Activated T-helper 1 cell treated with anti-CD3 and anti-CD28 coated beads, Interleukin-12 subunit alpha, Interleukin-12 subunit beta, Interleukin-2, Interleukin-4 antibody, amounts not matched to agents 30 ng/mL and 10 ng/mL and 1 ng/mL, durations not matched to agents 14 hours and 24 hours and 36 hours (primary cell): ENCODE data around the gene ACER1. TPM values are rescaled to one million over a fixed set of nuclear protein-coding genes. Genes with fewer than 3 reads are reported as not detected.

Experiments used
- DNase-seq: peaks from one replicate; pipeline ENCODE4 v3.0.0; 2021; ENCODE audit warnings: low spot score
- H3K27ac Mint-ChIP-seq: one replicate; pipeline ENCODE4 v1.8.0; 2021; ENCODE audit warnings: mild to moderate bottlenecking, mixed read lengths
- H3K27me3 Mint-ChIP-seq: one replicate; pipeline ENCODE4 v1.8.0; 2022; ENCODE audit warnings: mild to moderate bottlenecking, moderate library complexity, mixed read lengths; ENCODE audit not compliant: insufficient read depth
- H3K36me3 Mint-ChIP-seq: one replicate; pipeline ENCODE4 v1.8.0; 2021; ENCODE audit warnings: low read depth, mixed read lengths
- H3K4me1 Mint-ChIP-seq: one replicate; pipeline ENCODE4 v1.8.0; 2021; ENCODE audit warnings: low read depth, mixed read lengths
- H3K4me3 Mint-ChIP-seq: one replicate; pipeline ENCODE4 v1.8.0; 2021; ENCODE audit warnings: mild to moderate bottlenecking, moderate library complexity, mixed read lengths
- H3K9me3 Mint-ChIP-seq: one replicate; pipeline ENCODE4 v1.8.0; 2021; ENCODE audit warnings: mixed read lengths
- intact Hi-C: fragments of 100-400 bp; cut with micrococcal nuclease; formaldehyde crosslinking; loops from one replicate; pipeline ENCODE4 v1.15.1; 2024
- total RNA-seq: library from RNA; stranded (reverse); gene quantifications from 2 replicates; pipeline ENCODE4 v1.2.3, GENCODE V29; 2022

The ACER1 gene
- total RNA-seq, 1 donor from 2014 or later: not detected

DNA sequence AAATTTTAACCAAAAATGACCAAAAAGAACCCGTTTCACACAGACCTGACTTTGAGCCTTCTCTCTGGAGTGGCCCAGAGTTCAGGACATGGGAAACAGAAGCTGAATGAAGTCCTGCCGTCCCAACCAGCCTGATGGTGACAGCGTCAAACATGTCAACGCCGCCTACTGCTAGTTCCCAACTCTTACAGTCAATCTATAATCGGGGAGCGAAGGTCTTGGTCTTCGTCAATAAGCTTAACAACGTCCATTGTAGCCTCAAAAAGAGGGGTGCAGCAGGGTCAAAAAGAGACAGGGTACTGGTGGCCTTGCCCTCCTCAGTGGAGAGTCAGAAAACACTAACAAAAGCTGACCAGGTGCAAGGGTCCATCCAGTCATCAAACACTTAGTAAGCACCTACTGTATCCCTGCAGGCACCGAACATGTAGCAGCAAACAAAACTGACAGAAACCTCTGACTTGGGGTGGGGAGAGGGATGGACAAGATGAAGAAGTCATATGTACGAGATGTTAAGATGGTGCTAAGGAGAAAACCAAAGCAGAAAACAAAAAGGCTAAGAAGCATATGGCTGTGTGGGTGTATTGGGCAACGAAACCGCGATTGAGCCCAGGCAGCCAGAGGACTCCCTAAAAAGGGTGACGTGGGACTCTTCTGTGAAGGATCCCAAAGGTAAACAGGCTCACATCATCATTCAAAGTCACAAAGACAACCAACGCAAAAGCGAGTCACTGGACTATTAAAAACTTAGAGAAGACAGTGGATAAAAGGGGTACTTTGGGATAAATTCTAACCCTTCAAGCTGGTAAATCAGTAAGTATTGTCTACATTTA is 65.6 kb downstream of the ACER1 start:
- no peak for DNase-seq
- Mint-ChIP-seq H3K4me3 (no peak overlapping the region), H3K36me3 (peaks cover 19% of the 10 kb centered on the region), H3K9me3 (no peaks in the 10 kb centered on the region), H3K27me3 (no peaks in the 10 kb centered on the region), H3K27ac (peak overlapping the region; percentile 33), H3K4me1 (peaks cover 5% of the 10 kb centered on the region)
- intact Hi-C loops: no loop called here

DNA sequence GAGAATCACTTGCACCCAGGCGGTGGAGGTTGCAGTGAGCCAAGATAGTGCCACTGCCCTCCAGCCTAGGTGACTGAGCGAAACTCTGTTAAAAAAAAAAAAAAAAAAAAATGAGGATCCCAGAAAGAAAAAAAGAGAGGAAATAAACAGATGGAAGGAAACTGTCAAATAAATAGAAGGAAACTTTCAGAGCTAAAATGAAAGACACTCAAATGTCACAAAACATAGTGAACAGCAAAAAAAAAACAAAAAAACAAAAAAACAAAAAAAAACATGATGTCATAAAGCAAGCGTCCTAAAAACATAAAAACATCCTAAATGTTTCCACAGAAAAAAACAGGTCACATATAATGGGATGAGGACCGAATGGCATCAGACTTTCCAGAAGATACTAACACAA is 68.6 kb downstream of the ACER1 start:
- Mint-ChIP-seq H3K27me3 (no peaks in the 10 kb centered on the region), H3K4me3 (no peak overlapping the region), H3K9me3 (no peaks in the 10 kb centered on the region), H3K36me3 (peaks cover 13% of the 10 kb centered on the region), H3K27ac (no peak overlapping the region), H3K4me1 (no peaks in the 10 kb centered on the region)
- intact Hi-C loops: no loop called here
- no peak for DNase-seq

DNA sequence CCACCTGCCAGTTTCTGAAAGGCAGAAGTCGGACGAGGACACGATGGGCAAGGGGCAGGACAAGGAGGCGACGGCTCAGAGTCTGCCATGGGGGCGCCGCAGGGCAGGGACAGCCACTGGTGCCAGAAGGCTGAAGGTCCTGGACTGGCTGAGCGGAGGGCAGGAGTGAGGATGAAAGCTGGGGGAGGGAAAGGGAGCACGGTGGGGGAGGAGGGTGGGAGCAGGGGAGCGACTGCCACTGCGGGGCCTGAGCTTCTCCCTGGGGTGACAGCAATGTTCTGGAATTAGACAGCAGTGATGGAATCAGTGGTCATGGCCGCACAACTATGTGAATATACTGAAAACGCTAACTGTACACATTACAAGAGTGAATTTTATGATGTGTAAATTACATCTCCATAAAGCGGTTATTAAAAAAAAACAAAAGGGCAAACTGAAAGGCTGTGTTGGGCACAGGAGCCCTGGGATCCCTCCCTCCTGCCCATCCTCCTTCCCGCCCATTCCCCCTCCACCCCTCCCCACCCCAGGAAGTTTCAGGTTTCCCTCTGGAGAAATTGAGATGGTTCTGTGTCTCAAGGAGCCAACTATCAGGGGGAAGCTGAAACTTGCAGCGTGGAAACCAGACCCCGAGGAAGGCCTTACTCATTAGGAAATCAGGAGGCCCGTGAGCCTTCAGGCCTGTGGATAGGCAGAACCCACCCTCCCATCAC is 69.5 kb downstream of the ACER1 start:
- H3K27ac Mint-ChIP-seq: no peak overlapping the region
- DNase-seq: no peak
- intact Hi-C loops: no loop called here

DNA sequence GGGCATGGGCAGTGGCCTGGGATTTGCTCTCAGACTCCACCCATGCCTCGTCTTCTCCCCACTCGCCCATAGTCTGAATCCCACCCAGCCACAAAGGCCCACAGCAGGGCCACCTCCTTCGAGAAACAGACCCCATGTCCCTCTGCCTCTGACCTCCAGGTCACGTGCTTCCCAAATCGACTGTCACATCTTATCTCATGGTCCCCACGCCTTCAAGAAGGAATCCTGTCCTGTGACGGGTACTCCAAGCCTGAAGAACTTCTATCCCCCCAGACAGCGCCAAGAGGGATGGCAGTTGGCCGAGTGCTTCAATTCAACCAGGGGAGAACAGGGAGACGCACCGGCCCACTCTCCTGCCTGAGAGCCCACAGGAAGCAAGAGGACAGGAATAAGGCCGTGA is 70.1 kb downstream of the ACER1 start:
- DNase-seq: no peak
- intact Hi-C loops: no loop called here
- H3K27me3 Mint-ChIP-seq: no peaks in the 10 kb centered on the region
- no peaks in the 10 kb centered on the region for H3K9me3 Mint-ChIP-seq
- no peaks in the 10 kb centered on the region for H3K4me1 Mint-ChIP-seq
- peaks cover 14% of the 10 kb centered on the region for H3K36me3 Mint-ChIP-seq
- H3K27ac Mint-ChIP-seq: no peak overlapping the region
- H3K4me3 Mint-ChIP-seq: no peak overlapping the region

More for the DNA sequence above, 69.5 kb downstream of the ACER1 start:
- H3K27me3 Mint-ChIP-seq: no peaks in the 10 kb centered on the region
- H3K4me1 Mint-ChIP-seq: no peaks in the 10 kb centered on the region
- H3K4me3 Mint-ChIP-seq: no peak overlapping the region
- H3K36me3 Mint-ChIP-seq: peaks cover 19% of the 10 kb centered on the region
- H3K9me3 Mint-ChIP-seq: no peaks in the 10 kb centered on the region

DNA sequence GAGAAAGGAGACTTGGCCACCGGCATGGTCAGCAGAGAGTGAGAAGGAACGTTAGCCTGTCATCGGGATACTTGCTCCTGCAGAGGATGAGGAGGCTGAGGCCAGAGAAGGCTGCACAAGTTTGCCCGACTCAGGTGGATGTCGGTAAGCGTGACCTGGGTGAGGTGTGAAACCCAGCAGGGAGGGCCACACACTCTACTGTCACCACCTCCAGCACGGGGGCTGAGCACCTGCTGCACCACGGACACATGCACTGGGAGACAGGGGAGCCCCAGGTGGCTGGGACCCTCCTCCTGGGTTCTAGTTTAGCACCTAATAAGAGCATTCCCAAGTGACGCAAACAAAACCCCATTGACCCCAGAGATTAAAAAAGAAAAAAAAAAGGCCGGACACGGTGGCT is 70.9 kb downstream of the ACER1 start:
- no peak overlapping the region for H3K27ac Mint-ChIP-seq
- intact Hi-C loops: no loop called here
- peaks cover 11% of the 10 kb centered on the region for H3K36me3 Mint-ChIP-seq
- H3K4me1 Mint-ChIP-seq: no peaks in the 10 kb centered on the region
- H3K9me3 Mint-ChIP-seq: no peaks in the 10 kb centered on the region
- no peak overlapping the region for H3K4me3 Mint-ChIP-seq
- no peak for DNase-seq
- no peaks in the 10 kb centered on the region for H3K27me3 Mint-ChIP-seq

DNA sequence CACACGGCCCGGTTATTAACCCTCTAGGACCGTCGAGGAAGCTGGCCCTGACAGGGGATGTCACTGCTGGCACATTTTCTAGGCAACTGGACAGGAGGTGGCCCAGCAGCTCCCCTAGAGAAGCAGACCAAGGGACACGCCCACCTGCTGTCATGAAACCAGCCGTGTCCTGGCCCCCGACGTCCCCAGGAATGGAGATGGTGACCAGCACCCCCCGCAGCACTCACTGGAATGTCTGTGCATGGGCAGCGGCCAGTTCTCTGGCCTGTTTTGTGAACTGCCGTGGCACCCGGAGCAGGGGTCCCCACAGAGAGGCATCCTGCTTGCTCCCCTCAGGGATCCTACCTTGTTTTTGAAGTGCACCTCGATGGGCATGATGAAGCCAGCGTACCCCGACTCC is 71.5 kb downstream of the ACER1 start:
- H3K4me3 Mint-ChIP-seq: no peak overlapping the region
- peaks cover 11% of the 10 kb centered on the region for H3K36me3 Mint-ChIP-seq
- DNase-seq: no peak
- no peaks in the 10 kb centered on the region for H3K27me3 Mint-ChIP-seq
- no peaks in the 10 kb centered on the region for H3K4me1 Mint-ChIP-seq
- no peak overlapping the region for H3K27ac Mint-ChIP-seq
- intact Hi-C loops: no loop called here
- H3K9me3 Mint-ChIP-seq: no peaks in the 10 kb centered on the region

DNA sequence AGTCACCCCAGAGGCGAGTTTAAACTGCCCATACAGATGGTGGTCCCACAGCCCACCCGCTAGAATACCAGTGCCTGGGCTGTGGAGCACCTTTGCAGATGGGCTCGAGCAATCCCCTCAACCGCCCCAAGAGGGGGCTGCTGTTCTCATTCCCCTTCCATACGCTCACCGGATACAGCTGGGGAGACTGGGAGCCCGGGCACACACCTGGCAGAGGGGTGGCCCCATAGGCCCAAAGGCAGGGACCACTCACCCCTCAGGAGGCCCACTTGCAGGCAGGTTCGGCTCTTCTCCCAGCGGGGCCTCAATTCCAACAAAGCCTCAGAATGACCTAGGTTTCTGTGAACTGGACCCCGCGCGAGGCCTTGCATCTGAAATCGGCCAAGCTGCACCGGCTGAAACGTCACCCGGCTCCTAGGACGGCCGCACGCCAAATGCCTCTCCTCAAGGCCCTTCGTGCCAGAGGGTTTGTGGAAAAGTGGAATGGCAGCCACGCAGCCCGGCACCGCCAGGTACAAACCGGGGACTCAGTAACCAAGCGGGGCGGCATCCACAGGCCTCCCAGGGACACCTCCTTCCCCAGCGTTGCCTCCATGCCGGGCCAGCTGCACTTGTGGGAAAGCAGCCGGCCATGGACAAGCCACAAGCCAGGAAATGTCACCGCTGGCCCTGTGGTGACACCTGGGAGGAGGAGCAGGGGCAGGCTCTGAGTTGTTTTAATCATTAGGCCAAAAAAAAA is 72.3 kb downstream of the ACER1 start:
- Mint-ChIP-seq H3K36me3 (peaks cover 11% of the 10 kb centered on the region), H3K9me3 (no peaks in the 10 kb centered on the region), H3K27me3 (no peaks in the 10 kb centered on the region), H3K4me3 (no peak overlapping the region), H3K4me1 (no peaks in the 10 kb centered on the region), H3K27ac (no peak overlapping the region)
- intact Hi-C loops: no loop called here
- DNase-seq: peak; percentile 8

DNA sequence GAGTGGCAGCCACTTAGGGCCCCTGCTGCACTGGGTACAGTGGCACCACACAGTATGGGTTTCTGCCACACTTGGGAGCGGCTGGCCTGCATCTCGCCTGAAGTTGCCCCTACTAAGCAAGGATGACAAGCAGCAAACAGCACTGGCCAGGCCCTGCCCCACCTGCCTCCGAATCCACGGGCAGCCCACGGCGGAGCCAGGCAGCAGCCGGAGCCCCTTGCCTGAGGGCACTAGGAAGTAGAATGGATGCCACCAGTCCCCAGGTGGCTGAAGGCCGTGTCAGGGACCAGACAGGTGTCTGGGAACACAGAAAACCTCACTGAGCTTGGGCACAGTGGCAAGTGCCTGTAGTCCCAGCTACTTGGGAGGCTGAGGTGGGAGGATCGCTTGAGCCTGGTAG is 73.0 kb downstream of the ACER1 start:
- intact Hi-C loops: no loop called here
- Mint-ChIP-seq H3K27ac (no peak overlapping the region), H3K4me3 (no peak overlapping the region), H3K4me1 (no peaks in the 10 kb centered on the region), H3K9me3 (no peaks in the 10 kb centered on the region), H3K36me3 (peaks cover 11% of the 10 kb centered on the region), H3K27me3 (no peaks in the 10 kb centered on the region)
- DNase-seq: no peak

DNA sequence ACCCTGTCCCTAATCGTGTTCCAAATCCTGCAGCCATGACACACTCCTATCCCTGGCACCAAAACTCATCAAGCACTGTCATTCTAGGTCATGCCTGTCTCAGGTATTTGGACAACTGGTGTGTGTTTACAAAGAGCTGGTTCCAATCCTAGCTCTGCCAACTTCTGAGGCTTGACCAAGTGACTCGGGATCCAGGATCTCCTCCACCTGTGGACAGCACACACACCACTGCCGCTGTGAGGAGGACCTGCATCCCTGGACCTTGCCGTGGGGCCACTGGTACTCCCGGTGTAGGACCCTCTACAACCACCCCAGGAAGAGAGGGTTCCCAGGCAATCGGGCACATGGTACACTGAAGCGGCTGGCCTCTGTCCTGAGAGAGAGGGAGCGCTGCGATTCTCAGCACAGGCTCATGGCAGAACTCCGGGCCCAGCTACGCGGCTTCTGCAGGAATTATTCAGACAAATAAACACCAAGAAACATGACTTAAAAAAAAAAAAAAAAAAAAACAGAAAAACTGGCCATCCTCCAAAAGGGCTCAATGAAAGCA is 74.0 kb downstream of the ACER1 start:
- intact Hi-C loops: no loop called here
- Mint-ChIP-seq H3K9me3 (no peaks in the 10 kb centered on the region), H3K4me3 (no peak overlapping the region), H3K36me3 (peaks cover 11% of the 10 kb centered on the region), H3K4me1 (no peaks in the 10 kb centered on the region), H3K27me3 (no peaks in the 10 kb centered on the region), H3K27ac (no peak overlapping the region)
- no peak for DNase-seq

DNA sequence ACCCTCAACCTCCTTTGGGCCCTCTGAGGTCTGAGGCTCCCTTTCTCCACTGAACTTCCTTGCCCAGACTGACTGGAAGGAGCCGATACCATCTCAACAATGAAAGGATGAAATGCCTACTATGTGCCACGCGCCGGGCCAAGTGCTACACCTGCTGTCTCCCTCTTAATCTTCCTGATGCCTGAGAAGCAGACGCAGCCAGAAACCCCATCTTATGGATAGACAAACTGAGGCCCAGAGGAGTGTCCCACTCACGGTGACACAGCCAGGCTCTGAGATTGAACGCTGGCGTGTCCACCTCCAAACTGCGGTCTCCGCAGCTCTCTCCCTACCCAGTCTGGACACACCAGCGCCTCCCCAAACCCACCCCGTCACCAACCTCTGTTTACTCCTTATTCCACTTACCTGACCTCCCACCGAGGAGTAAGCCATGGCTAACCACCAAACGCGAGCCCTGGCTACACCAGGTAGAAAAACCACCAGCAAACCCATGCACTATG is 74.5 kb downstream of the ACER1 start:
- H3K36me3 Mint-ChIP-seq: peaks cover 11% of the 10 kb centered on the region
- no peak for DNase-seq
- H3K27me3 Mint-ChIP-seq: no peaks in the 10 kb centered on the region
- H3K4me3 Mint-ChIP-seq: no peak overlapping the region
- H3K27ac Mint-ChIP-seq: no peak overlapping the region
- H3K9me3 Mint-ChIP-seq: no peaks in the 10 kb centered on the region
- no peaks in the 10 kb centered on the region for H3K4me1 Mint-ChIP-seq
- intact Hi-C loops: no loop called here
